SK-N-SH treated with all-trans-retinoic acid at 6 μM for 48 hours (cell line): ENCODE data around the gene CYTH3.

ENCODE experiments used
- ARNTL ChIP-seq: fragments of 450-650 bp; formaldehyde crosslinking; IDR thresholded peaks from 2 replicates; pipeline ENCODE4 v1.5.0; 2020; ENCODE audit warnings: low read depth, mild to moderate bottlenecking, moderate library complexity, borderline replicate concordance
- CSRNP3 ChIP-seq: fragments of 250-450 bp; sonication (Bioruptor Pico); IDR thresholded peaks from 2 replicates; pipeline ENCODE4 v1.5.1; 2021; ENCODE audit warnings: mild to moderate bottlenecking, moderate library complexity
- GLIS3 ChIP-seq: fragments of 250-450 bp; sonication (Bioruptor Pico); IDR thresholded peaks from 2 replicates; pipeline ENCODE4 v1.5.0; 2020; ENCODE audit warnings: mild to moderate bottlenecking, moderate library complexity
- RARB ChIP-seq: fragments of 250-450 bp; sonication (Bioruptor Pico); IDR thresholded peaks from 2 replicates; pipeline ENCODE4 v1.8.0; 2021; ENCODE audit warnings: mild to moderate bottlenecking, moderate library complexity

GRCh38 chr7:6162650-6163366 is 109.6 kb downstream of the CYTH3 start:
- TF ChIP-seq ARNTL (CRISPR knock-in tag) = no peak
- TF ChIP-seq GLIS3 (CRISPR knock-in tag) = no peak
- no peak for TF ChIP-seq CSRNP3 (CRISPR knock-in tag)
- TF ChIP-seq RARB = no peak
